GM21526 (cell line): Measurements from ENCODE around the gene IDH3A.

Experiments used
- ATAC-seq: cut with Tn5 transposase; IDR thresholded peaks from one replicate; pipeline ENCODE4 v1.9.1; 2021; ENCODE audit warnings: moderate library complexity; ENCODE audit not compliant: unreplicated experiment, low FRiP score

The IDH3A gene

GRCh38 chr15:78213425-78213750, 64.2 kb downstream of the IDH3A start:
- ATAC-seq = no peak

- ATAC-seq = no peak
Measured at GRCh38 chr15:78213956-78214355, 64.8 kb downstream of the IDH3A start.

GRCh38 chr15:78216276-78217104, 67.3 kb downstream of the IDH3A start:
- no peak for ATAC-seq

- no peak for ATAC-seq
Measured at GRCh38 chr15:78220713-78221112, 71.6 kb downstream of the IDH3A start.
